NCI-H82 treated with DMSO at 0.1 percent for 48 hours (cell line): ENCODE results near the gene AGTRAP.
A peak's percentile ranks its signal among the peaks of the same experiment; 100 is the strongest.

Experiments used
- DNase-seq: peaks from one replicate; lab custom pipeline; 2025; ENCODE audit not compliant: unreplicated experiment; lab: John Stamatoyannopoulos, UW

AGTRAP gene

GRCh38 chr1:11780380-11781147, 44.6 kb downstream of the AGTRAP start:
- DNase-seq: no peak

- no peak for DNase-seq
These were observed 45.4 kb downstream of the AGTRAP start for GRCh38 chr1:11781297-11781696.

GRCh38 chr1:11782127-11782708, 46.3 kb downstream of the AGTRAP start:
- no peak for DNase-seq

GRCh38 chr1:11783556-11783955, 47.6 kb downstream of the AGTRAP start:
- no peak for DNase-seq

- no peak for DNase-seq
These were observed 48.5 kb downstream of the AGTRAP start for GRCh38 chr1:11784256-11784992.

- DNase-seq: peak; percentile 3
These were observed 49.2 kb downstream of the AGTRAP start for GRCh38 chr1:11784993-11785769.

GRCh38 chr1:11786168-11786567, 50.2 kb downstream of the AGTRAP start:
- no peak for DNase-seq

GRCh38 chr1:11787251-11787803, 51.4 kb downstream of the AGTRAP start:
- DNase-seq: no peak

GRCh38 chr1:11787804-11788436, 52.0 kb downstream of the AGTRAP start:
- DNase-seq: no peak

- DNase-seq: no peak
These were observed 52.7 kb downstream of the AGTRAP start for GRCh38 chr1:11788549-11789053.

- no peak for DNase-seq
These were observed 53.5 kb downstream of the AGTRAP start for GRCh38 chr1:11789126-11790067.

- no peak for DNase-seq
These were observed 54.4 kb downstream of the AGTRAP start for GRCh38 chr1:11790101-11790879.

- no peak for DNase-seq
These were observed 55.2 kb downstream of the AGTRAP start for GRCh38 chr1:11790880-11791715.

- DNase-seq: no peak
These were observed 56.2 kb downstream of the AGTRAP start for GRCh38 chr1:11792106-11792505.

GRCh38 chr1:11793819-11794218, 57.9 kb downstream of the AGTRAP start:
- no peak for DNase-seq

- no peak for DNase-seq
These were observed 58.7 kb downstream of the AGTRAP start for GRCh38 chr1:11794446-11795237.
